Sigmoid colon (tissue), 7 donors: ENCODE results near the gene GPC3. TPM values are rescaled to one million over a fixed set of nuclear protein-coding genes. Genes with fewer than 3 reads are reported as not detected.

Experiments used
- DNase-seq: peaks from one replicate; pipeline ENCODE4 v3.0.0-alpha.2; 2019
- H3K27ac ChIP-seq, 4 donors: fragments of 200-600 bp; sonication (generic); one replicate each; pipeline ENCODE4 v1.5.1; 2016 to 2019; ENCODE audit warnings: mild to moderate bottlenecking in 1 of 4
- H3K27me3 ChIP-seq, 3 donors: fragments of 200-600 bp; sonication (generic); one replicate each; pipeline ENCODE4 v1.5.1; 2019; ENCODE audit warnings: mild to moderate bottlenecking in 1 of 3
- H3K36me3 ChIP-seq, 4 donors: fragments of 200-600 bp; sonication (generic); one replicate each; pipeline ENCODE4 v1.5.1; 2016 to 2019
- H3K4me1 ChIP-seq, 4 donors: fragments of 200-600 bp; sonication (generic); one replicate each; pipeline ENCODE4 v1.5.1; 2017 to 2019
- H3K4me3 ChIP-seq, 4 donors: fragments of 200-600 bp; sonication (generic); one replicate each; pipeline ENCODE4 v1.5.1; 2017 to 2019; ENCODE audit warnings: mild to moderate bottlenecking in 2 of 4, moderate library complexity in 1 of 4
- H3K9me3 ChIP-seq, 4 donors: fragments of 200-600 bp in 3 of 4; sonication (generic) in 3 of 4; one replicate each; pipeline versions ENCODE4 v1.5.1 to v1.6.1; 2013 to 2019
- CTCF ChIP-seq, 4 experiments: fragments of 450-650 bp in 3 of 4; fragments of 200-600 bp in 1 of 4; IDR thresholded peaks; one replicate each; pipeline ENCODE4 v1.5.1; 2016 to 2019; ENCODE audit warnings: antibody characterized with exemption in 4 of 4, mild to moderate bottlenecking in 3 of 4, moderate library complexity in 2 of 4
- EP300 ChIP-seq, 4 donors: sonication (generic); formaldehyde crosslinking; IDR thresholded peaks; one replicate each; pipeline ENCODE4 v1.6.1; 2017; ENCODE audit warnings: antibody characterized with exemption in 4 of 4
- POLR2A ChIP-seq, 2 donors: fragments of 450-650 bp; IDR thresholded peaks; one replicate each; pipeline ENCODE4 v1.6.1; 2016; ENCODE audit warnings: antibody characterized with exemption in 2 of 2, mild to moderate bottlenecking in 2 of 2, moderate library complexity in 2 of 2
- POLR2AphosphoS5 ChIP-seq, 4 donors: sonication (generic); formaldehyde crosslinking; IDR thresholded peaks; one replicate each; pipeline ENCODE4 v1.6.1; 2017; ENCODE audit warnings: antibody characterized with exemption in 4 of 4
- WGBS, 2 donors: extraction: QIAGEN DNeasy Blood & Tissue Kit; methylation state at CpG; one replicate each; pipeline ENCODE4 v1.1.7; 2013; 5-methylcytosine and 5-hydroxymethylcytosine counted together
- intact Hi-C: fragments of 100-400 bp; cut with DNase I; formaldehyde crosslinking; loops from one replicate; pipeline ENCODE4 v1.15.1; 2023
- polyA plus RNA-seq, 3 donors: library from polyadenylated mRNA; stranded (reverse); fragments of 200-250 nt; gene quantifications; one replicate each; pipeline ENCODE4 v1.2.3, GENCODE V29; 2013
- total RNA-seq, 4 donors: library from RNA; depleted of rRNA; stranded (reverse); fragments of >200 nt; gene quantifications; one replicate each; pipeline ENCODE4 v1.1.0, GENCODE V29; 2016
- donor health status: healthy with polysubstance abuse.
- donor health status: Bipolar disorder and iron deficiency.
- donor health status: healthy.

GPC3 gene
- total and polyA plus RNA-seq, 7 donors, result 0.46 to 31.4 (median 2.7) TPM

DNA sequence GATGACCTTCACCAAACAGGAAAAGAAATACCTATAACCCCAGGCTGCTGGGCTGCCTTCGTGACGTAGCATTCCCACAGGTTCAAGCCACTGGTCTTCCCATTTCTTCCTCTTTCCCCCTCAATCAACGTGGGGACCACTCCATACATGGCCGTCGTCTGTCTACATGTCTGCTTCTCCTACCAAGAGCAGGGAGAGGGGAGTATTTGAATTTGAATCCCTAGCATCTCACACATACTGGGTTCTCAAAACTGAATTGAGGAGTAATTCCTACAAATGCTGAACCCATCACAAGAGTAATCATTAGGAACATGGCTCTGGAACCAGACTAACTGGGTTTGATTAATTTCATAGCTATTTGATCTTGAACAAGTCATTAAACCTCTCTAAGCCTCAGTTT, 17.3 kb downstream of the GPC3 start:
- no peaks in the 10 kb centered on the region for H3K36me3 ChIP-seq
- no peaks in the 10 kb centered on the region for H3K9me3 ChIP-seq
- DNase-seq, result no peak
- no peak overlapping the region for H3K4me3 ChIP-seq
- no peaks in the 10 kb centered on the region for H3K4me1 ChIP-seq
- intact Hi-C loops, result no loop called here
- 93% methylated on average over 5 of the region's 5 CpGs for WGBS, 2 donors
- no peak overlapping the region for H3K27ac ChIP-seq
- TF ChIP-seq POLR2AphosphoS5 (IDR thresholded peaks at IDR 0.05) (no peak), EP300 (IDR thresholded peaks at IDR 0.05) (no peak), POLR2A (IDR thresholded peaks at IDR 0.05) (no peak), CTCF (IDR thresholded peaks at IDR 0.05) (no peak)
- no peaks in the 10 kb centered on the region for H3K27me3 ChIP-seq

- 93% methylated on average over 3 of the region's 3 CpGs for WGBS, 2 donors
- H3K4me3 ChIP-seq, result no peak overlapping the region
- TF ChIP-seq CTCF (IDR thresholded peaks at IDR 0.05) (no peak), POLR2AphosphoS5 (IDR thresholded peaks at IDR 0.05) (no peak), POLR2A (IDR thresholded peaks at IDR 0.05) (no peak), EP300 (IDR thresholded peaks at IDR 0.05) (no peak)
- intact Hi-C loops, result no loop called here
- H3K27me3 ChIP-seq, result no peaks in the 10 kb centered on the region
- no peaks in the 10 kb centered on the region for H3K9me3 ChIP-seq
- H3K36me3 ChIP-seq, result no peaks in the 10 kb centered on the region
- no peaks in the 10 kb centered on the region for H3K4me1 ChIP-seq
- DNase-seq, result no peak
- H3K27ac ChIP-seq, result no peak overlapping the region
Observed at GRCh38 chrX:133966199-133966598, 19.2 kb downstream of the GPC3 start.

DNA sequence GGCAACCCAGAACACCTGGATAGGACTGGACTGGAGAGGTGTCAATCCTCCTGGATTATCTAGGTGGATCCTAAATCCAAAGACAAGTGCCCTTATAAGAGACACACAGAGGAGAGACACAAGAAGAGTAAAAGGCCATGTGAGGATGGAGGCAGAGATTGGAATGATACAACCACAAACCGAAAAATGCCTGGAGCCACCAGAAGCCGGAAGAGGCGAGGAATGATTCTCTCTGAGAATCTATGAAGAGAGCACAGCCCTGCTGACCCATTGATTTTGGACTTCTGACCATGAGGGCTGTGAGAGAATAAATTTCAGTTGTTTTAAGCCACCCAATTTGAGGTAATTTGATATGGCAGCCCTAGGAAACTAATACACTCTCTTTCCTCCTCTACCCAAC, 20.1 kb downstream of the GPC3 start:
- Histone ChIP-seq H3K9me3 (no peaks in the 10 kb centered on the region), H3K4me1 (no peaks in the 10 kb centered on the region), H3K27ac (no peak overlapping the region), H3K4me3 (no peak overlapping the region), H3K36me3 (no peaks in the 10 kb centered on the region), H3K27me3 (no peaks in the 10 kb centered on the region)
- WGBS, 2 donors, result 97 to 98% methylated on average over 3 of the region's 3 CpGs
- TF ChIP-seq POLR2A (IDR thresholded peaks at IDR 0.05), result no peak
- no peak for TF ChIP-seq POLR2AphosphoS5 (IDR thresholded peaks at IDR 0.05)
- TF ChIP-seq EP300 (IDR thresholded peaks at IDR 0.05), result no peak
- no peak for TF ChIP-seq CTCF (IDR thresholded peaks at IDR 0.05)
- DNase-seq, result no peak
- intact Hi-C loops, result no loop called here

GRCh38 chrX:133961046-133961445, 24.3 kb downstream of the GPC3 start:
- H3K4me1 ChIP-seq, result no peaks in the 10 kb centered on the region
- no peaks in the 10 kb centered on the region for H3K9me3 ChIP-seq
- no peak for DNase-seq
- H3K4me3 ChIP-seq, result no peak overlapping the region
- H3K36me3 ChIP-seq, result no peaks in the 10 kb centered on the region
- WGBS, 2 donors, result 92 to 93% methylated on average over 6 of the region's 6 CpGs
- intact Hi-C loops, result no loop called here
- no peak for TF ChIP-seq POLR2AphosphoS5 (IDR thresholded peaks at IDR 0.05)
- no peaks in the 10 kb centered on the region for H3K27me3 ChIP-seq
- H3K27ac ChIP-seq, result no peak overlapping the region

GRCh38 chrX:133959972-133960371, 25.4 kb downstream of the GPC3 start:
- Histone ChIP-seq H3K4me3 (no peak overlapping the region), H3K27ac (no peak overlapping the region), H3K36me3 (no peaks in the 10 kb centered on the region), H3K27me3 (no peaks in the 10 kb centered on the region), H3K4me1 (no peaks in the 10 kb centered on the region), H3K9me3 (no peaks in the 10 kb centered on the region)
- no peak for DNase-seq
- no peak for TF ChIP-seq POLR2A (IDR thresholded peaks at IDR 0.05)
- no peak for TF ChIP-seq CTCF (IDR thresholded peaks at IDR 0.05)
- TF ChIP-seq POLR2AphosphoS5 (IDR thresholded peaks at IDR 0.05), result no peak
- TF ChIP-seq EP300 (IDR thresholded peaks at IDR 0.05), result no peak
- intact Hi-C loops, result loop anchor here (10.0 kb wide), 1 partner anchor 65 kb away; no protein-coding TSS in a partner anchor
- 90 to 92% methylated on average over 2 of the region's 2 CpGs for WGBS, 2 donors
